ENCODE results near the gene HMX1. TPM values are rescaled to one million over a fixed set of nuclear protein-coding genes. Genes with fewer than 3 reads are reported as not detected.

The HMX1 gene
- total RNA-seq, 1 experiment from 2014 or later, result not detected

GRCh38 chr4:8820178-8821102 is 51.2 kb downstream of the HMX1 start:
- no peak for DNase-seq (ENCODE audit: low read depth)

GRCh38 chr4:8819473-8820177 is 52.0 kb downstream of the HMX1 start:
- no peak for DNase-seq (ENCODE audit: low read depth)

GRCh38 chr4:8819019-8819418 is 52.6 kb downstream of the HMX1 start:
- no peak for DNase-seq (ENCODE audit: low read depth)

- DNase-seq (ENCODE audit: low read depth), result no peak
These were observed 53.4 kb downstream of the HMX1 start for GRCh38 chr4:8818063-8818881.

GRCh38 chr4:8817813-8818062 is 53.9 kb downstream of the HMX1 start:
- no peak for DNase-seq (ENCODE audit: low read depth)

GRCh38 chr4:8817096-8817812 is 54.4 kb downstream of the HMX1 start:
- no peak for DNase-seq (ENCODE audit: low read depth)
